SU-DHL-6 (cell line): ENCODE results near the gene HSPA4.

Experiments used
- CTCF ChIP-seq: fragments of 200-600 bp; sonication (generic); IDR thresholded peaks from one replicate; pipeline ENCODE4 v1.5.1; 2017; ENCODE audit warnings: antibody characterized with exemption, mild to moderate bottlenecking, low read length, moderate library complexity; ENCODE audit not compliant: insufficient read depth, poor library complexity, severe bottlenecking
- EZH2phosphoT487 ChIP-seq: fragments of 200-600 bp; sonication (generic), shearing (Covaris generic); conservative IDR thresholded peaks from 2 replicates; pipeline ENCODE4 v1.6.1; 2018; ENCODE audit warnings: mild to moderate bottlenecking, antibody characterized with exemption, low read length, moderate library complexity, mixed read lengths

GRCh38 chr5:133048993-133049725 lies 2.7 kb upstream of the HSPA4 start:
- no peak for TF ChIP-seq CTCF
- no peak for TF ChIP-seq EZH2phosphoT487
